Keratinocyte (primary cell): ENCODE results near the gene SPTLC2. TPM values are rescaled to one million over a fixed set of nuclear protein-coding genes. Genes with fewer than 3 reads are reported as not detected.

Experiments
- DNase-seq: peaks from one replicate; pipeline ENCODE4 v3.0.0-alpha.2; 2011; ENCODE audit warnings: low read depth, missing footprints, low spot score
- FAIRE-seq: peaks from 2 replicates; lab custom pipeline; 2011; peaks lifted over from hg19 to GRCh38; lab: Jason Lieb, UNC
- H2AFZ ChIP-seq: 2 replicates; pipeline ENCODE4 v1.6.0; 2012; ENCODE audit warnings: low read length, control low read depth, inconsistent platforms; ENCODE audit not compliant: control insufficient read depth
- H3K27ac ChIP-seq: 2 replicates; pipeline ENCODE4 v1.5.1; 2011; ENCODE audit warnings: low read length; ENCODE audit not compliant: control insufficient read depth, insufficient read depth
- H3K27me3 ChIP-seq: 3 replicates; pipeline ENCODE4 v1.6.0; 2011; ENCODE audit warnings: low read length; ENCODE audit not compliant: control insufficient read depth, insufficient read depth; ENCODE audit errors: extremely low read depth
- H3K36me3 ChIP-seq, 2 experiments: 2 replicates in 1 of 2; 3 replicates in 1 of 2; pipeline ENCODE4 v1.5.1; 2011; ENCODE audit warnings: low read length in 2 of 2, mild to moderate bottlenecking in 1 of 2; ENCODE audit not compliant: control insufficient read depth in 2 of 2, insufficient read depth in 2 of 2; ENCODE audit errors: extremely low read depth in 1 of 2
- H3K4me1 ChIP-seq: 3 replicates; pipeline ENCODE4 v1.5.1; 2011; ENCODE audit warnings: low read length; ENCODE audit not compliant: control insufficient read depth, insufficient read depth; ENCODE audit errors: extremely low read depth
- H3K4me2 ChIP-seq: 3 replicates; pipeline ENCODE4 v1.6.0; 2011; ENCODE audit warnings: low read depth, low read length; ENCODE audit not compliant: control insufficient read depth, insufficient read depth; ENCODE audit errors: extremely low read depth
- H3K4me3 ChIP-seq, 3 experiments: fragments of 200-600 bp in 1 of 3; sonication (generic) in 1 of 3; 2 replicates in 2 of 3; 3 replicates in 1 of 3; pipeline ENCODE4 v1.5.1; 2011 to 2016; ENCODE audit warnings: low read length in 3 of 3, mild to moderate bottlenecking in 3 of 3, control low read depth in 2 of 3, inconsistent platforms in 1 of 3, low read depth in 1 of 3, mixed read lengths in 1 of 3, mixed run types in 1 of 3, moderate library complexity in 1 of 3; ENCODE audit not compliant: control insufficient read depth in 2 of 3, insufficient read depth in 2 of 3; ENCODE audit errors: extremely low read depth in 1 of 3
- H3K79me2 ChIP-seq: 2 replicates; pipeline ENCODE4 v1.6.0; 2012; ENCODE audit warnings: low read length; ENCODE audit not compliant: control insufficient read depth, insufficient read depth
- H3K9ac ChIP-seq: 3 replicates; pipeline ENCODE4 v1.6.0; 2011; ENCODE audit warnings: low read length; ENCODE audit not compliant: control insufficient read depth, insufficient read depth; ENCODE audit errors: extremely low read depth
- H3K9me1 ChIP-seq: 3 replicates; pipeline ENCODE4 v1.6.0; 2011; ENCODE audit warnings: low read length; ENCODE audit not compliant: control insufficient read depth, insufficient read depth; ENCODE audit errors: extremely low read depth
- H3K9me3 ChIP-seq: 2 replicates; pipeline ENCODE4 v1.5.1; 2012; ENCODE audit warnings: low read depth, low read length; ENCODE audit not compliant: control insufficient read depth
- H4K20me1 ChIP-seq: 3 replicates; pipeline ENCODE4 v1.6.0; 2011; ENCODE audit warnings: low read length; ENCODE audit not compliant: control insufficient read depth, insufficient read depth; ENCODE audit errors: extremely low read depth
- EZH2 ChIP-seq: IDR thresholded peaks from one replicate; pipeline ENCODE4 v1.6.1; 2012; ENCODE audit warnings: inconsistent platforms, mild to moderate bottlenecking, low read length, moderate library complexity
- dilution Hi-C: fragments of 300-500 bp; cut with MboI; formaldehyde crosslinking; loops from one replicate; pipeline ENCODE4 v1.7.0; 2020; ENCODE audit warnings: low sequenced_read_pairs; ENCODE audit not compliant: extremely low pct_ligation_motif_present
- polyA plus RNA-seq, 5 experiments: library from polyadenylated mRNA; depleted of rRNA in 3 of 5; stranded (reverse) in 3 of 5; stranded (forward) in 1 of 5; unstranded in 1 of 5; fragments of >200 nt; gene quantifications; 1 replicate in 1 of 5; 2 replicates in 3 of 5; 3 replicates in 1 of 5; pipeline versions ENCODE4 v1.2.1 to v1.2.3, GENCODE V29; 2011 to 2012; ENCODE audit warnings: missing spikeins in 2 of 5, low read depth in 1 of 5, low replicate concordance in 1 of 5
- TF ChIP-seq, protein P1 (sequence below), 3 experiments: IDR thresholded peaks in 1 of 3; conservative IDR thresholded peaks in 1 of 3; optimal IDR thresholded peaks in 1 of 3; 2 replicates in 2 of 3; 3 replicates in 1 of 3; pipeline versions ENCODE3 to v1.5.1; 2011; ENCODE audit warnings: low read length in 3 of 3, mild to moderate bottlenecking in 3 of 3, moderate library complexity in 2 of 3, control low read depth in 1 of 3, inconsistent platforms in 1 of 3; ENCODE audit not compliant: insufficient read depth in 2 of 3; ENCODE audit errors: extremely low read depth in 1 of 3

The SPTLC2 gene
- polyA plus RNA-seq, 1 donor (not counting 4 experiments of a cell fraction or from before 2014, with no cell fraction given): 46.8 TPM

DNA sequence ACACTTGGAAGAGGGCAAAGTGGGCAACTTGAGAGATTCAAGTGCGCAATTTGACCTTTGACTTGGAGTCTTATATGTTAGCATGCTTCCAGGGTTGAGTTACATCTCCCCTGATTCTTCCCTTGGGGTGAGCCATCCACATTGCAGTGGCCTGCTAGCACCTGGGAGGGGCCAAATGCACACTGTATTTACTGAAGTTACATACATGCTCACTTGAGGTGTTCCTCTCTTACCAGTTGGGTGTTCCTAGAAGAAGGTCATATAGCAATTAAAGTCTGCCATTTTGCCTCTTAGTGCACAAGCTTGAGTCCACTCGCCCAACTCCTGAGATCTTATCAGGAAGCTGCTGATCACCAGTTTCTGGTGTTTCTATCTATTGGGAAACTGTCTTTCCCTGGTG is 13.7 kb upstream of the SPTLC2 start:
- Histone ChIP-seq H3K9me1 (no peaks in the 10 kb centered on the region), H3K36me3 (no peaks in the 10 kb centered on the region), H3K4me2 (no peak overlapping the region), H3K27ac (no peak overlapping the region), H3K79me2 (no peaks in the 10 kb centered on the region), H2AFZ (no peak overlapping the region), H3K27me3 (no peaks in the 10 kb centered on the region), H3K9ac (no peak overlapping the region), H3K4me1 (no peaks in the 10 kb centered on the region), H3K9me3 (no peaks in the 10 kb centered on the region), H3K4me3 (no peak overlapping the region), H4K20me1 (no peaks in the 10 kb centered on the region)
- FAIRE-seq (no peak), DNase-seq (no peak)
- dilution Hi-C loops: no loop called here
- TF ChIP-seq EZH2: no peak
- TF ChIP-seq, protein P1, sequence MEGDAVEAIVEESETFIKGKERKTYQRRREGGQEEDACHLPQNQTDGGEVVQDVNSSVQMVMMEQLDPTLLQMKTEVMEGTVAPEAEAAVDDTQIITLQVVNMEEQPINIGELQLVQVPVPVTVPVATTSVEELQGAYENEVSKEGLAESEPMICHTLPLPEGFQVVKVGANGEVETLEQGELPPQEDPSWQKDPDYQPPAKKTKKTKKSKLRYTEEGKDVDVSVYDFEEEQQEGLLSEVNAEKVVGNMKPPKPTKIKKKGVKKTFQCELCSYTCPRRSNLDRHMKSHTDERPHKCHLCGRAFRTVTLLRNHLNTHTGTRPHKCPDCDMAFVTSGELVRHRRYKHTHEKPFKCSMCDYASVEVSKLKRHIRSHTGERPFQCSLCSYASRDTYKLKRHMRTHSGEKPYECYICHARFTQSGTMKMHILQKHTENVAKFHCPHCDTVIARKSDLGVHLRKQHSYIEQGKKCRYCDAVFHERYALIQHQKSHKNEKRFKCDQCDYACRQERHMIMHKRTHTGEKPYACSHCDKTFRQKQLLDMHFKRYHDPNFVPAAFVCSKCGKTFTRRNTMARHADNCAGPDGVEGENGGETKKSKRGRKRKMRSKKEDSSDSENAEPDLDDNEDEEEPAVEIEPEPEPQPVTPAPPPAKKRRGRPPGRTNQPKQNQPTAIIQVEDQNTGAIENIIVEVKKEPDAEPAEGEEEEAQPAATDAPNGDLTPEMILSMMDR (optimal IDR thresholded peaks at IDR 0.05 in 1 of 3, IDR thresholded peaks at IDR 0.05 in 1 of 3, conservative IDR thresholded peaks at IDR 0.05 in 1 of 3; ENCODE audit: extremely low read depth in 1 of 3, insufficient read depth in 2 of 3, low read length in 3 of 3): no peak

DNA sequence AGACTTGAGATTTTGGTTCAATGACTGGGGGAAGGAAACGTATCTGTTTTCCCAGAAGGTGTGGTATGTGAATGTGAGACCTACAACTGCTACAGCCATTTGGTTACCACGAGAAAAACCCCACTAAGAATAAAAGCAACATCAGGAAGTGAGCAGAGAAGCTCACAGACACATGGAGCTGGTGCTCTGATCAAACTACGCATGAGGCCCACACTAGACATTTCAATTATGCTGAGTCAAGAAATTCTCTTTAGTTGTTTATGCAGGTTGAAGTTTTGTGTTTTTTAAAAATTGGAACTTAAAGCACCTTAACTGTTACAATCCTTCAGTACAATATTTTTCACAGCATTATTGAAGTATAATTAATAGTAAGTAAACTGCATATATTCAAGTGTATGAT is 8.9 kb upstream of the SPTLC2 start:
- Histone ChIP-seq H3K27ac (no peak overlapping the region), H3K4me1 (no peaks in the 10 kb centered on the region), H2AFZ (no peak overlapping the region), H3K9me3 (no peaks in the 10 kb centered on the region), H3K27me3 (no peaks in the 10 kb centered on the region), H3K79me2 (no peaks in the 10 kb centered on the region), H4K20me1 (no peaks in the 10 kb centered on the region), H3K9ac (no peak overlapping the region), H3K36me3 (no peaks in the 10 kb centered on the region), H3K4me3 (no peak overlapping the region), H3K4me2 (no peak overlapping the region), H3K9me1 (no peaks in the 10 kb centered on the region)
- dilution Hi-C loops: no loop called here
- TF ChIP-seq, protein P1 (optimal IDR thresholded peaks at IDR 0.05 in 1 of 3, IDR thresholded peaks at IDR 0.05 in 1 of 3, conservative IDR thresholded peaks at IDR 0.05 in 1 of 3; ENCODE audit: extremely low read depth in 1 of 3, insufficient read depth in 2 of 3, low read length in 3 of 3): no peak
- TF ChIP-seq EZH2: no peak
- DNase-seq (no peak), FAIRE-seq (no peak)
